H7 (cell line): ENCODE results near the gene PPP1R13B. TPM values are rescaled to one million over a fixed set of nuclear protein-coding genes. Genes with fewer than 3 reads are reported as not detected.

Experiments used
- DNase-seq: peaks from one replicate; pipeline ENCODE4 v3.0.0; 2012
- H3K27me3 ChIP-seq: 2 replicates; pipeline ENCODE4 v1.6.0; 2011; ENCODE audit warnings: mild to moderate bottlenecking, low read length; ENCODE audit not compliant: control insufficient read depth, insufficient read depth
- H3K36me3 ChIP-seq: replicated peaks from 2 replicates; pipeline ENCODE4 v1.5.1; 2011; ENCODE audit warnings: low read length; ENCODE audit not compliant: control insufficient read depth, insufficient read depth
- H3K4me3 ChIP-seq: 2 replicates; pipeline ENCODE4 v1.5.1; 2011; ENCODE audit warnings: low read depth, mild to moderate bottlenecking, control low read depth, low read length, moderate library complexity; ENCODE audit not compliant: insufficient read depth
- total RNA-seq: library from RNA; depleted of rRNA; stranded (reverse); fragments of >200 nt; shearing (Covaris generic); gene quantifications from 2 replicates; pipeline ENCODE4 v1.2.3, GENCODE V29; 2014

Gene PPP1R13B
- total RNA-seq, 1 experiment from 2014 or later = 2.8 TPM

DNA sequence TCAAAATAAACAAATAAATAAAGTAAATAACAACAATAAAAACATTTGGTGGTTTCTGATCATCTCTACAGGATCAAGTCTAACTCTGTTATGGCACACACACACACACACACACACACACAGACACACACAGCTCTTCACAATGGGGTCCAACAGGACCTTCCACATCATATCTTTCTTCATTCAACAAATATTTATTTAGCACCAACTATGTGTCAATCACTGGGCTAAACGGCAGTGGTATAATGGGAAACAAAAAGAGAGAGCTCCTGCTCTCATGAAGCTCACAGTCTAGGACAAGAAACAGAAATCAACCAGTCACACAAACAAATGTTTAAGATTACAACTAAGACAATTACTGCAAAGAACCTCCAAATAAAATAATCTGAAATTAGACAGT lies 9.3 kb downstream of the PPP1R13B start:
- Histone ChIP-seq H3K4me3 (no peak overlapping the region), H3K27me3 (no peaks in the 10 kb centered on the region), H3K36me3 (no peaks in the 10 kb centered on the region)
- no peak for DNase-seq

DNA sequence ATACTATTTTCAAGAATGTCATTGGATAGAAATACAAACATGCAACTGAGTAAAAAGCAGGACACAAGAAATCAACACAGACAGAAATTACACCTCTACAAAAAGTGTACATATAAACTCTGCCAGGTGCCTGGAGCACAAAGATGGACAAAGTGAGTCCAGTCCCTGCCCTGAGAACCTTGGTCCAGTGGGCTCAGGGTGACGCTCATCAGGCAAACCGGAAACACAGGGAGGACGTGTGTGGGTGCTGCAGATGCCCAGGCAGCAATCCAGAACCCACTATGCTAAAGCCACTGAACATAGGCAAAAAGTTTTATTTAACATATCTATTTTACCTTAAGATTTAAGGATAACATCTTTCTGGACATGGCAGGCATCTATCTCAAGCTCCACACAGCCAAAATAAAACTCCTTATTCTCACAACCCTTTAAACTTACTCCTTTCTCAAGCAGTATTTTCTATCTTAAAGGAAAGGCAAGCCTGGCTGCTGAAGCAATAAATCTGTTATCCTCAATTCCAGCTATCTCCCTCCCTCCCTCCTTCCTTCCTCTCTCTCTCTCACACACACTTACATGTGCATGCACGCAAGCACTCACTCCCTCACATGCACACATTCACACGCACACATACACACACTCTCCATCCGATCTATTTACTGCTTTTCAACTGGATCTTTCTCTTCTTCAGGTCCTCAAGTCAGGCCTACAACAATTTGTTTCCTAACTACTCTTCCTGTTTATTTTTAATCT lies 10.2 kb downstream of the PPP1R13B start:
- Histone ChIP-seq H3K36me3 (no peaks in the 10 kb centered on the region), H3K4me3 (no peak overlapping the region), H3K27me3 (no peaks in the 10 kb centered on the region)
- DNase-seq = no peak

DNA sequence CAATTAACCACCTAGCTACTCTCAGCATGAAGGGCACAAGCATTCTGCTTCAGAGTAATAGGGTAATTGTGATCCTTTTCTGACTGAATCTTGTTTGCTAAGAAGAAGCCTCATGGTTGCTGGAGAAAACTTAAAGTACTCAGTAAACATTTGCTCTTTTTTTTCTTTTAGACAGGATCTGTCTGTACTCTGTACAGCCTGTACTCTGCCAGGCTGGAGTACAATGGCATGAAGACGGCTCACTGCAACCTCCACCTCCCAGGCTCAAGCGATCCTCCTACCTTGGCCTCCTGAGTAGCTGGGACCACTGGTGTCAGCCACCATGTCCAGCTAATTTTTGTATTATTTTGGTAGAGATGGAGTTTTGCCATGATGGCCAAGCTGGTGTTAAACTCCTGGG lies 12.4 kb downstream of the PPP1R13B start:
- DNase-seq = no peak
- Histone ChIP-seq H3K36me3 (no peaks in the 10 kb centered on the region), H3K27me3 (no peaks in the 10 kb centered on the region), H3K4me3 (no peak overlapping the region)

DNA sequence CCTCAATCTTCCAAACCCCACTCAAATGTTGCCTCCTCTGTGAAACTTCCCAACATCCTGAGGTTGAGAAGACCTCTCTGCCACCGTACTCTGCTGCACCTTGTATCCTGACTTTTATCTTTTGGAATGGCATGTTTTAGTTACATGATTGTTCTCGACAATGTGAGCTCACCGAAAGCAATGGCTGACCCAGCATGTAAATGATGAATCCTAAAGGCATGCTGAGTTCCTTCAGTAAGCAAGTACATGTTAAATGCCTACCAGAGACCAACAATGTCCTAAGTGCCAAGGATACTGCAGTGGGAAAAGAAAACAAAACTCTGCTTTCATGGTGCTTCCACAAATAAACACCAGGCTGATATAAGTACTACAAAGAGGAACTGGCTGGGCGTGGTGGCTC lies 13.7 kb downstream of the PPP1R13B start:
- H3K4me3 ChIP-seq = no peak overlapping the region
- no peak for DNase-seq
- no peaks in the 10 kb centered on the region for H3K36me3 ChIP-seq
- no peaks in the 10 kb centered on the region for H3K27me3 ChIP-seq

DNA sequence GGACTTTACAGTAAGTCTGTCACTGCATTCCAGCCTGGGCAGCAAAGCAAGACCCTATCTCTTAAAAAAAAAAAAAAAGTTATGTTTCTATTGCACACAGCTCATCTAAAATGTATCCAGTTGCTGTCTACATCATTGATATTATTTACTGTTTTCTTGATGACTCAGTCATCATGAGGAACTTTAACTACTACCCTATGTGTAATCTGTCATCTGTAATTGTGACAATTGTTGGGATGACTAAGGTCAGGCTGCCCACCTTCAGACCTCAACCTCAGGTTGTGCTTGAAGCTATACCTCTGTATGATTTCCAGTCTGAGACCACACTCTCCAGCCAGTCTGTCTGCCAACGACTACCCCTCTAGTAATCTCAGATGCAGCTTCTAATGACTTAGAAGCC lies 15.3 kb downstream of the PPP1R13B start:
- no peak overlapping the region for H3K4me3 ChIP-seq
- no peaks in the 10 kb centered on the region for H3K36me3 ChIP-seq
- no peak for DNase-seq
- H3K27me3 ChIP-seq = no peaks in the 10 kb centered on the region

DNA sequence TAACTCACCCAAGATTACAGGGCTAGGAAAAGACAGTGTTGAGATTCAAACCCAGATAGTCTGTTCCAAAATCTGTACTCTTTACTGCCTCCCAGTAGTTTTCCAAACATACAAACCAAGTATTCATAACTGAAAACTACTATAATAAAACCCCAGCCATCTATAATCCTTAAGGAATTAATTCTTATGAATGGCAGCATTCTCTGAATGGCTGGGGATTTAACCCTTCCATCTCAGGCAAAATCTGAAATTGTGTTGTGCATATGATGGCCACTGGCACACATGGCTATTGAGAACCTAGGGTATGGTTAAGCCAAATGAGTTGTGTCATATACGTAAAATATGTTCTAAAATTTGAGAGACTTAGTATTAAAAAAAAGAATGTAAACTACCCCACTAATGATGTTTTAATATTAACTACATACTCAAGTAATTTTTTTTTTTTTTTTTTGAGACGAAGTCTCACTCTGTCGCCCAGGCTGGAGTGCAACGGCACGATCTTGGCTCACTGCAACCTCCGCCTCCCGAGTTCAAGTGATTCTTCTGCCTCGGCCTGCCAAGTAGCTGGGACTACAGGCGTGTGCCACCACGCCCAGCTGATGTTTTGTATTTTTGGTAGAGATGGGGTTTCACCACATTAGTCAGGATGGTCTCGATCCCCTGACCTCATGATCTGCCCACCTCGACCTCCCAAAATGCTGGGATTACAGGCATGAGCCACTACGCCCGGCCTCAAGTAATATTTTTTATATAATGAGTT lies 16.7 kb downstream of the PPP1R13B start:
- no peak for DNase-seq
- Histone ChIP-seq H3K4me3 (no peak overlapping the region), H3K27me3 (no peaks in the 10 kb centered on the region), H3K36me3 (no peaks in the 10 kb centered on the region)

DNA sequence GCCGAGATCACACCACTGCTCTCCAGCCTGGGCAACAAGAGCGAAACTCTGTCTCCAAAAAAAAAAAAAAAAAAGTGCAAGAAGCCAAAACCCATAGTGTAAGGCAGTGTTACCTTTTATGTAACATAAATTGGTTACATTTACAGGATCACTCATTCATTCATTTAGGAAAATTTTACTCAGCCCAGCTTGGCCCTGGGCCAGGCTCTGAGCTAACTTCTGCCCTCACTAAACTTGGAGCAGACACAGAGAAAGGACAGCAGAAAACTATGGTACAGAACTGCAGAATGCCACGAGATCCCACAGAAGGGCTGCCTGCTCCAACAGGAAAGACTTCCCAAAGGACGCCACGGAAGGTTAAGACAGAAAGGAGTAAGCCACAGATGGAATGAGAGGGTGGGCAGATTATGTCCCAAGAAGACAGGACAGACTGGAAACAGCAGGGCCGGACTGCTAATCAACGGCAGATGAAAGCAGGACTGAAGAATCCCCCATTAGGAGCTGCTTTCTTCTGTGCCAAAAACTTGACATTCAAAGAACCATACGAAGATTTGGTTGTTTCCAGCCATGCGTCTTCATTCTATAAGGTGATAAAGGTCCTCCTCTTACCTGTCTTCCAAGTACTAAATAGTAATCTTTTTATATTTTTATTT lies 18.9 kb downstream of the PPP1R13B start:
- Histone ChIP-seq H3K4me3 (no peak overlapping the region), H3K36me3 (no peaks in the 10 kb centered on the region), H3K27me3 (no peaks in the 10 kb centered on the region)
- DNase-seq = no peak

DNA sequence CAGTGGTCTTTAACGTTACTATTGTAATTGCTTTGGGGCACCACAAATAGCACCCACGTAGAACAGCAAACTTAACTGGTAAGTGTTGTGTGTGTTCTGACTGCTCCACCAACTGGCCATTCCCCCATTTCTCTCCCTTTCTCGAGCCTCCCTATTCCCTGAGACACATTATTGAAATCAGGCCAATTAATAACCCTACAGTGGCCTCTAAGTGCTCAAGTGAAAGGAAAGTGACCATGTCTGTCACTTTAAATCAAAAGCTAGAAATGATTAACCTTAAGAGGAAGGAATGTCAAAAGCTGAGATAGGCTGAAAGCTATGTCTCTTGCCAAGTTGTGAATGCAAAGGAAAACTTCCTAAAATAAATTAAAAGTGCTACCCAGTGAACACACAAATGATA lies 22.3 kb downstream of the PPP1R13B start:
- no peaks in the 10 kb centered on the region for H3K36me3 ChIP-seq
- H3K27me3 ChIP-seq = no peaks in the 10 kb centered on the region
- H3K4me3 ChIP-seq = no peak overlapping the region
- DNase-seq = no peak

DNA sequence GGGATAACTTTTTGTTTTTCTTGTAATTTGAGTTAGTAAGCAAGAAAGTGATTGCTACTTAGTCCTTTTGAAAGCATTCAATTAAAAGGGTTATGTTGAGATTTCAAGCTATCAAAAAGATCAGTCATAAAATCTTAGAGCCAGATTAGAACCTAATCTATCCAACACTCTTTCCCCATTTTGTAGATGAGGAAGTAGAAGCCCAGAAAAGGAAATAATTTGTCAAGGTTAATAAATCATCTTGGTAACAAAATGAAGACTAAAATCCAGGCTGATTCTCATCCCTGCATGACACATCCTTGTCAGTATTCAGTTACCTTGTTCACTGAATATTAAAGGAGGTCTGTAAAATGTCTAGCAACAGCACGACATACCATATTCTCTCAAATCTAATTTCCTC lies 26.5 kb downstream of the PPP1R13B start:
- no peak for DNase-seq
- Histone ChIP-seq H3K27me3 (no peaks in the 10 kb centered on the region), H3K4me3 (no peak overlapping the region), H3K36me3 (no peaks in the 10 kb centered on the region)

DNA sequence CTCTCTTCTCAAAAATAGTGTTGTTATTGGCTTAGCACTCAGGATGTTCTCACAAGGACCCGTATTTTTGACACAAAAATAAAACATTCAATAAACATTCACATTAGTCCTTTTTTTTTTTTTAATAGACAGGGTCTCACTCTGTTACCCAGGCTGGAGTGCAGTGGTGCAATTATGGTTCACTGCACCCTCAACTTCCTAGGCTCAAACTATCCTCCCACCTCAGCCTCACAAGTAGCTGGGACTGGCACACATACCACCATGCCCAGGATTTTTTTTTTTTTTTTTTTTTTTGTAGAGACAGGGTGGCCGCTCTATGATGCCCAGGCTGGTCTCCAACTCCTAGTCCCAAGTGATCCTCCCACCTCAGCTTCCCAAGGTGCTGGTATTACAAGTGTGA lies 27.0 kb downstream of the PPP1R13B start:
- DNase-seq = no peak
- Histone ChIP-seq H3K4me3 (no peak overlapping the region), H3K27me3 (no peaks in the 10 kb centered on the region), H3K36me3 (no peaks in the 10 kb centered on the region)

DNA sequence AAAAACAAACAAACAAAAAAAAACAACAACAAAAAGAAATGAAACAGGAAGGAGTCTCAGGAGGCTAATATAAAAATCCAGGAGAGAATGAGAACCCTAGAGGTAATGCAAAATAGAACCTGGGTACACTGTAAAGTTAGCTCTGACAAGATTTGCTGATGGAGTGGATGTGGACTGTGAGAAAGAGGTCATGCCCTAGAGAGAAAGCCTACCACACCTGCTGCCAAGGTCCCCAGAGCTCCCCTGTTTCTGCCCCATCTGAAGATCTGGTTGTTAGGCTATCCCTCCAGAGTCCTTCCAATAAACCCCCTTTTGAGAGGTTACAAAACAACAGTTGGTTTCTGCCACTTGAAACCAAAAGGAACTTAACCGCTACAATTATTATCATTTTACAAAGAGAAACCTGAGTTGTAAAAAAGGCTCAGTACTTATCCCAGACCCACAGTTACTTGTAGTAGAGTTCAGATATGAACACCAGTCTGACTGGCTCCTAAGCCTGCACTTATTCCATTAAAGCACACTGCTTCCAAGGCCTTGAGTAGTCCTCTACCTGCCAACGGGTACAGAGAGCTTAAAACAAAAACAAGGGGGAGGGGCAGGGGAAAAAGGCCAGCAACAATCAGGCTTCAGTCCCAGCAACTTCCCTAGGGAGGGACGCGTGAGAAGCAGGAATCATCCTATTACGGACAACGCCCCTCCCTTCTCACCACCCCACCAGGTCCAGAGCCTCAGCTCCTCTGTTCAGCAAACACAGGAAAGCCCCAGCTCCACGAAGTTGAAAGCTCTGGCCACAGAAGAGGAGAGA lies 27.7 kb downstream of the PPP1R13B start:
- DNase-seq = peak; percentile 84
- no peaks in the 10 kb centered on the region for H3K36me3 ChIP-seq
- H3K27me3 ChIP-seq = no peaks in the 10 kb centered on the region
- no peak overlapping the region for H3K4me3 ChIP-seq

DNA sequence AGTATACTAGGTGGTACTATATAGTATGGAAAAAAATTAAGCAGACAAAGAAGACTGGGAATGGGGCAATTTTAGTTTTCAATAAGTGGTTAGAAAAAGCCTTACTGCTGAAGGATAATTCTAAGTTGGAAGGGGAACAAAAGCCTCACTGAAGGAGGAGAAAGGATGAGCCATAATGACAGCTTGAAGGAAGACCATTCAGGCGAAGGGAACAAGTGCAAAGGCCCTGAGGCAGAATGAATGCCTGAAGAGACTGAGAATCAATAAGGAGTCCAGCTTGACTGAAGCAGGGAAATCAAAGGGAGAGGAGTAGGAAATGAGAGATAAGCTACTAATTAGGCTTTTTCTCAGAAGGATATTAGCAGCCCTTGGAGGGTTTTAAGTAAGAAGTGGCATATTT lies 28.5 kb downstream of the PPP1R13B start:
- DNase-seq = no peak
- H3K36me3 ChIP-seq = no peaks in the 10 kb centered on the region
- no peaks in the 10 kb centered on the region for H3K27me3 ChIP-seq
- H3K4me3 ChIP-seq = no peak overlapping the region

DNA sequence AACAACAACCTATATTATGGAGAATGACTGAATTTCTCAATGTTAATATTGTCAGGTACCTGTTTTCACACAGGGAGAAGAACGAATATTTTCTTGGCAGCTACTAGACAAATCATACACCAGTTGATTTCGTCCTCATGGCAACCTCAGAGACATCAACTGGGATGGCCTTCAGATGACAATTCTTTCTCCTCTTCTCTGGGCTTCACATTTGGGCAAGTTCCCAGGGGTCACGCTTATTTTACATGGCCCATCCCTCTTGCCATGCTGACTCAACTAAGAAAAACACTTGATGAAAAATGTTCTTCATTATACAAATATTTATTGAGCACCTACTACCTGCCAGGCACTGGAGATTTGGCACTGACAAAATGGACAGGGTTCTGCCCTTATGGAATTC lies 29.0 kb downstream of the PPP1R13B start:
- Histone ChIP-seq H3K36me3 (no peaks in the 10 kb centered on the region), H3K4me3 (no peak overlapping the region), H3K27me3 (no peaks in the 10 kb centered on the region)
- no peak for DNase-seq

DNA sequence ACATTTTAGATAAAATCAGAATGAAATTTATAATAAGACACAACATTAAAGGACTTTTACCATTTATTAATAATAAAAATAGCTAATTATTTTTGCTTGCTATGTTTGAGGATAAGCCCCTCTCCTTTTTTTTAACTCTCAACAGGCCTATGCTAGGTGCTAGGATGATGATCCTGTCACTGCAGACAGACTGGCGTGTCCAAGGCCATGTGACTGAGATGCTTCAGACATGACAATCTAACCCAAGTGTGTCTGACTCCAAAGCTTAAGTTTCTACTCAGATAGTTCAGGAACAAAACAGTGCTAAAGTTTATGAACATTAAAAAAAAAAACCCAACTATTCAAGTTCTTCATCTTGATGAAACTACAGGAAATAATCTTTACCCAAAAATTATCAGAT lies 29.8 kb downstream of the PPP1R13B start:
- Histone ChIP-seq H3K36me3 (no peaks in the 10 kb centered on the region), H3K27me3 (no peaks in the 10 kb centered on the region), H3K4me3 (no peak overlapping the region)
- no peak for DNase-seq
